ENCODE measurements around the gene MALT1. TPM values are rescaled to one million over a fixed set of nuclear protein-coding genes. Genes with fewer than 3 reads are reported as not detected.

The MALT1 gene
- total RNA-seq, 1 donor from 2014 or later: 25.8 TPM

DNA sequence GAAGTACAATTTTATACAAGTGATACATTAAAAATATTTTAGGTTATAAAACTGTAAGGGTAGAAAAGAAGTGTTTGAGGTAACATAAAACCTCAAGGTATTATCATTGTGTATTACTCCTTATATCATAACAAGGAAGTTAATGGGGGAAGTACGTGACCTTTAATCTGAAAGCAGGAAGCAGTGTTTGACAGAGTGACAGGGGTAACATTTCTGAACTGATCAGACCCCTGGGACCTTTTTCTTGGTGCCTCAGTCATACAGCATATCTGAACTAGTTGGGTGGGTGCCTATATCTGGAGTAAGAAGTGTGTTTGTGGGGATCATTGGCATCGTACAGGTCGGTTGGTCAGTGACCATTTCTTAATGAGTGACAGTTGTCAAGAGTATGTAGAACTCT is 43.0 kb downstream of the MALT1 start:
- TF ChIP-seq, protein P1, sequence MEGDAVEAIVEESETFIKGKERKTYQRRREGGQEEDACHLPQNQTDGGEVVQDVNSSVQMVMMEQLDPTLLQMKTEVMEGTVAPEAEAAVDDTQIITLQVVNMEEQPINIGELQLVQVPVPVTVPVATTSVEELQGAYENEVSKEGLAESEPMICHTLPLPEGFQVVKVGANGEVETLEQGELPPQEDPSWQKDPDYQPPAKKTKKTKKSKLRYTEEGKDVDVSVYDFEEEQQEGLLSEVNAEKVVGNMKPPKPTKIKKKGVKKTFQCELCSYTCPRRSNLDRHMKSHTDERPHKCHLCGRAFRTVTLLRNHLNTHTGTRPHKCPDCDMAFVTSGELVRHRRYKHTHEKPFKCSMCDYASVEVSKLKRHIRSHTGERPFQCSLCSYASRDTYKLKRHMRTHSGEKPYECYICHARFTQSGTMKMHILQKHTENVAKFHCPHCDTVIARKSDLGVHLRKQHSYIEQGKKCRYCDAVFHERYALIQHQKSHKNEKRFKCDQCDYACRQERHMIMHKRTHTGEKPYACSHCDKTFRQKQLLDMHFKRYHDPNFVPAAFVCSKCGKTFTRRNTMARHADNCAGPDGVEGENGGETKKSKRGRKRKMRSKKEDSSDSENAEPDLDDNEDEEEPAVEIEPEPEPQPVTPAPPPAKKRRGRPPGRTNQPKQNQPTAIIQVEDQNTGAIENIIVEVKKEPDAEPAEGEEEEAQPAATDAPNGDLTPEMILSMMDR (IDR thresholded peaks at IDR 0.05): no peak
- Histone ChIP-seq H3K27ac (no peak overlapping the region), H3K4me3 (no peak overlapping the region), H3K27me3 (no peaks in the 10 kb centered on the region), H3K36me3 (peaks cover 13% of the 10 kb centered on the region), H3K9me3 (no peaks in the 10 kb centered on the region), H3K4me1 (peaks cover 11% of the 10 kb centered on the region)
- ATAC-seq (no peak), DNase-seq (no peak)
- intact Hi-C loops (cut with DNase I): no loop called here

DNA sequence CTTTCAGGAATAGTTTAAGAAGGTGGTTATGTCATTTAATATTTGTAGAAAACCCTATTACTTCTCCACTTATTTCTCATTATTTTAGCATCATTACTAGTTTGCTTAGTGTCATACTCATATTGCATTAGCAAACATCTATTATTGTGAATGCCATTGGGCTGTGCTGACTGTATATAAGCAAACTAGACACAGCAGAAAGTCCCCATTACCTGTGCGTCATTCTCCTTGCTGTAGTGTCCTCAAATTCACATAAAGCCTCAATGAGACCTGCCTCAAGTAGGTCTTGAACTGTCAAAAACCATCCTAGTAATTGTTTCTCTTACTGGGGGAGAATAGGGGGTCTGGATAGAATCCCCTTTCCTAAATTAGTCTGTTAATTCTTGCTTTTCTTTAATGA is 43.6 kb downstream of the MALT1 start:
- peaks cover 11% of the 10 kb centered on the region for H3K4me1 ChIP-seq
- TF ChIP-seq, protein P1 (IDR thresholded peaks at IDR 0.05): no peak
- H3K27ac ChIP-seq: no peak overlapping the region
- DNase-seq: no peak
- H3K27me3 ChIP-seq: no peaks in the 10 kb centered on the region
- ATAC-seq: no peak
- no peak overlapping the region for H3K4me3 ChIP-seq
- no peaks in the 10 kb centered on the region for H3K9me3 ChIP-seq
- peaks cover 7% of the 10 kb centered on the region for H3K36me3 ChIP-seq
- intact Hi-C loops (cut with DNase I): no loop called here

DNA sequence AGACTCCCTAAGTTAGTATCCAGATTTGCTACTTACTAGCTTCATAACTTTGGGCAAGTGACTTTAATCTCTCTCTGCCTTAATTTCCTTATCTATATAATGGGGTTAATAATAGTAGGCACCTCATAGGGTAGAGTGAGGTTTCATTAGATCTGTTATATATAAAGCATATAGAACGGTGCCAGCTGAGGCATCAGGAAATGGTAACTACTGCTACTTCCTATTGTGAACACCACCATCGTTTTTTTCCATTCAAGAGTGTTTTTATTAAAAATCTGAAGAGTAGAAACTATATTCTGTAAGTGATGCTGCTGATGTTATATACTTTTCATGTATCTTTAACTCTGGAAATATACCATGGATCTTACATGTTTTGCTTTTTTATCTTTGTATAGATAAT is 44.3 kb downstream of the MALT1 start:
- no peaks in the 10 kb centered on the region for H3K36me3 ChIP-seq
- H3K27ac ChIP-seq: no peak overlapping the region
- TF ChIP-seq, protein P1 (IDR thresholded peaks at IDR 0.05): no peak
- no peaks in the 10 kb centered on the region for H3K9me3 ChIP-seq
- ATAC-seq (no peak), DNase-seq (no peak)
- peaks cover 11% of the 10 kb centered on the region for H3K4me1 ChIP-seq
- intact Hi-C loops (cut with DNase I): no loop called here
- no peak overlapping the region for H3K4me3 ChIP-seq
- no peaks in the 10 kb centered on the region for H3K27me3 ChIP-seq

DNA sequence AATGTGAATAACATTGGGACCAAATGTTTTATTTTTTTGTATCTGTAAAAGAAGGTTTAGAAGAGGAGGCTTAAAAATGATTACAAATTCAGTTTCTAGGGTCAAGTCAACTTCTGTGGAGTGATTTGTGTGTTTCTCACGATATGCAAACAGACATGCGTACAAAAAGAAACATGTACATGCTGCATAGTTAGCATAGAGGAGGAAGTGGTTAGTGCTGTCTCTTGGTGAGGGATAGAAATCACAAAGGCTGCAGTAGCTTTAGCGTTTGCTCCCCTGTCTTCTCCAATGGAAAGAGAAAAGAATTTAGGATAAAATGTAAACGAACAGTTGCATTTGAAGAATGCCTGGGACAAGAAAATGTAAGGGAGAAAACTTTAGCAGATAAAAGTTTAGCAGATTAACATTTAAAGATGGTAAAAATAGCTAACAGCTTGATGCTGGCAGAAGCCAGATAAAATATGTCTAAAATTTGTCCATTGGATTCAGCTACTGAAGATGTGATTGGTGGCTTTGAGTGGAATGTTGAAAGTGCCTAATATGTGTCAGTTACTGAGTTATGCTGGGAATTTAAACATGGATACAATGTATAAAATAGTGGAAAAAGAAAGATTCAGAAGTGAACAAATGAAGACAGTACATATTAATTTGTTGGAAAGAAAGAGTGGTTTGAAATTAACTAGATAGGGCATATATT is 44.9 kb downstream of the MALT1 start:
- Histone ChIP-seq H3K4me3 (no peak overlapping the region), H3K27ac (no peak overlapping the region), H3K4me1 (peaks cover 11% of the 10 kb centered on the region), H3K36me3 (no peaks in the 10 kb centered on the region), H3K9me3 (no peaks in the 10 kb centered on the region), H3K27me3 (no peaks in the 10 kb centered on the region)
- TF ChIP-seq, protein P1 (IDR thresholded peaks at IDR 0.05): no peak
- DNase-seq (no peak), ATAC-seq (no peak)
- intact Hi-C loops (cut with DNase I): no loop called here

DNA sequence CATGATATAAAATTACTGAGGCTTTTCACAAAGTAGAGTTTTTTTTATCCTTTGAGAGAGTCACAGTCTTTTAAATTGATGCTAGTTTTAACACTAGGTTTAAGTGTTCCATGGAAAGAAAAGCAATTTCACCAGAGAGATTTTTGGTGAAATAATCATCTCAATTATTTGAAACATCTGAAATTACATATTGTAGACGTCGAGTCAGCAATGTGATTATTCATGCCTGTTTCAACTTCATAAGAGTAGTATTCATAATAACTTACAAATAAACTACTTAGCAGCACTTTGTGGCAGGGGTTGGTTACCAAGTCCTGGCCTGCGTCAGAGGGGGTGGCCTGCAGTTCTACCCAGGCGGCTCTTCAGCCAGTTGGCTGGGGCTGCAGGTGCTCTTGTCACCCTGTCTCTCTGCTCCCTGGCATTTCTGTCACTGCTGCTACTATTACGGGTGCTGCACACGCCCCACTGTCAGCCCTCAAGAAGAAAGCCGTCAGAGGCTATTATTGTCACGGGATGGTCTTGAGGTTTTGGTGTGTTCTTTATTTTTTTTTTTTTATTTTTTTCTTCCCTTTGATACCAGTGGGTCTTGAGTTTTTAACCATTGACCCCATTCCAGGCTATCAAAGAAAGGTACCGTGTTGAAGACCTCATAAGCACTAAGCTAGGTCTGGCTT is 50.4 kb downstream of the MALT1 start:
- H3K9me3 ChIP-seq: no peaks in the 10 kb centered on the region
- peaks cover 7% of the 10 kb centered on the region for H3K4me1 ChIP-seq
- no peaks in the 10 kb centered on the region for H3K27me3 ChIP-seq
- no peak overlapping the region for H3K4me3 ChIP-seq
- intact Hi-C loops (cut with DNase I): no loop called here
- no peak for DNase-seq
- no peaks in the 10 kb centered on the region for H3K36me3 ChIP-seq
- no peak for ATAC-seq
- H3K27ac ChIP-seq: no peak overlapping the region
- TF ChIP-seq, protein P1 (IDR thresholded peaks at IDR 0.05): no peak
